Adipocyte (in vitro differentiated cells): ENCODE data around the gene PPFIA2.
"Not testable (repeated sequence)": the region's sequence is repeated elsewhere in the genome, so short reads cannot be mapped to it uniquely, and the experiment has no call there.

ENCODE experiments used
- DNase-seq: peaks from one replicate; pipeline ENCODE4 v3.0.0-alpha.2; 2015; ENCODE audit warnings: low read depth
- H3K27me3 ChIP-seq: replicated peaks from 2 replicates; pipeline ENCODE4 v1.7.0; 2013; ENCODE audit warnings: mild to moderate bottlenecking, low read length, moderate library complexity; ENCODE audit not compliant: control insufficient read depth, insufficient read depth
- H3K36me3 ChIP-seq: 2 replicates; pipeline ENCODE4 v1.7.0; 2013; ENCODE audit warnings: low read length, mild to moderate bottlenecking, moderate library complexity; ENCODE audit not compliant: control insufficient read depth, insufficient read depth, severe bottlenecking
- H3K4me1 ChIP-seq: 2 replicates; pipeline ENCODE4 v1.7.0; 2013; ENCODE audit warnings: mild to moderate bottlenecking, low read length, moderate library complexity; ENCODE audit not compliant: control insufficient read depth, insufficient read depth
- H3K4me3 ChIP-seq: 2 replicates; pipeline ENCODE4 v1.7.0; 2013; ENCODE audit warnings: mild to moderate bottlenecking, low read length, moderate library complexity
- H3K9ac ChIP-seq: 2 replicates; pipeline ENCODE4 v1.7.0; 2013; ENCODE audit warnings: mild to moderate bottlenecking, low read length, moderate library complexity
- H3K9me3 ChIP-seq: 2 replicates; pipeline ENCODE4 v1.7.0; 2013; ENCODE audit warnings: mild to moderate bottlenecking, low read length, moderate library complexity; ENCODE audit not compliant: control insufficient read depth

The PPFIA2 gene

GRCh38 chr12:81596558-81596957 lies 162.6 kb downstream of the PPFIA2 start:
- Histone ChIP-seq H3K4me1 (no peaks in the 10 kb centered on the region), H3K36me3 (no peaks in the 10 kb centered on the region), H3K9ac (no peak overlapping the region), H3K9me3 (no peaks in the 10 kb centered on the region), H3K27me3 (no peaks in the 10 kb centered on the region), H3K4me3 (no peak overlapping the region)
- peak; percentile 11 for DNase-seq

GRCh38 chr12:81591256-81591655 lies 167.9 kb downstream of the PPFIA2 start:
- Histone ChIP-seq H3K4me3 (no peak overlapping the region), H3K36me3 (no peaks in the 10 kb centered on the region), H3K4me1 (no peaks in the 10 kb centered on the region), H3K9ac (no peak overlapping the region), H3K9me3 (peaks cover 13% of the 10 kb centered on the region), H3K27me3 (no peaks in the 10 kb centered on the region)
- DNase-seq = no peak

GRCh38 chr12:81590703-81591102 lies 168.4 kb downstream of the PPFIA2 start:
- not testable (repeated sequence) for DNase-seq, H3K36me3 ChIP-seq, H3K27me3 ChIP-seq, H3K9ac ChIP-seq, H3K4me3 ChIP-seq, H3K4me1 ChIP-seq
- peaks cover 13% of the 10 kb centered on the region for H3K9me3 ChIP-seq

GRCh38 chr12:81588235-81589008 lies 170.7 kb downstream of the PPFIA2 start:
- no peaks in the 10 kb centered on the region for H3K27me3 ChIP-seq
- no peaks in the 10 kb centered on the region for H3K4me1 ChIP-seq
- no peak overlapping the region for H3K4me3 ChIP-seq
- no peaks in the 10 kb centered on the region for H3K36me3 ChIP-seq
- no peak for DNase-seq
- H3K9me3 ChIP-seq = peaks cover 13% of the 10 kb centered on the region
- H3K9ac ChIP-seq = no peak overlapping the region

- Histone ChIP-seq H3K36me3 (no peaks in the 10 kb centered on the region), H3K9me3 (peaks cover 10% of the 10 kb centered on the region), H3K4me3 (no peak overlapping the region), H3K9ac (no peak overlapping the region), H3K4me1 (no peaks in the 10 kb centered on the region), H3K27me3 (no peaks in the 10 kb centered on the region)
- no peak for DNase-seq
These were observed 173.4 kb downstream of the PPFIA2 start for GRCh38 chr12:81585787-81586186.

GRCh38 chr12:81573228-81573627 lies 185.9 kb downstream of the PPFIA2 start:
- H3K9me3 ChIP-seq = no peaks in the 10 kb centered on the region
- H3K36me3 ChIP-seq = no peaks in the 10 kb centered on the region
- no peaks in the 10 kb centered on the region for H3K27me3 ChIP-seq
- no peak overlapping the region for H3K9ac ChIP-seq
- H3K4me3 ChIP-seq = no peak overlapping the region
- DNase-seq = peak; percentile 57
- no peaks in the 10 kb centered on the region for H3K4me1 ChIP-seq

GRCh38 chr12:81572411-81572810 lies 186.7 kb downstream of the PPFIA2 start:
- Histone ChIP-seq H3K4me1 (no peaks in the 10 kb centered on the region), H3K4me3 (no peak overlapping the region), H3K27me3 (no peaks in the 10 kb centered on the region), H3K9ac (no peak overlapping the region), H3K9me3 (no peaks in the 10 kb centered on the region), H3K36me3 (no peaks in the 10 kb centered on the region)
- no peak for DNase-seq

- Histone ChIP-seq H3K27me3 (no peaks in the 10 kb centered on the region), H3K9me3 (no peaks in the 10 kb centered on the region), H3K4me1 (no peaks in the 10 kb centered on the region), H3K4me3 (no peak overlapping the region), H3K36me3 (no peaks in the 10 kb centered on the region), H3K9ac (no peak overlapping the region)
- no peak for DNase-seq
These were observed 188.9 kb downstream of the PPFIA2 start for GRCh38 chr12:81570234-81570633.

- Histone ChIP-seq H3K9me3 (no peaks in the 10 kb centered on the region), H3K4me1 (no peaks in the 10 kb centered on the region), H3K36me3 (no peaks in the 10 kb centered on the region), H3K27me3 (no peaks in the 10 kb centered on the region), H3K4me3 (no peak overlapping the region), H3K9ac (no peak overlapping the region)
- DNase-seq = no peak
These were observed 194.9 kb downstream of the PPFIA2 start for GRCh38 chr12:81564237-81564636.

- peak; percentile 76 for DNase-seq
- Histone ChIP-seq H3K36me3 (no peaks in the 10 kb centered on the region), H3K27me3 (no peaks in the 10 kb centered on the region), H3K4me1 (peaks cover 10% of the 10 kb centered on the region), H3K4me3 (no peak overlapping the region), H3K9ac (no peak overlapping the region), H3K9me3 (no peaks in the 10 kb centered on the region)
These were observed 201.1 kb downstream of the PPFIA2 start for GRCh38 chr12:81558031-81558430.

GRCh38 chr12:81546811-81547210 lies 212.3 kb downstream of the PPFIA2 start:
- DNase-seq = no peak
- Histone ChIP-seq H3K27me3 (no peaks in the 10 kb centered on the region), H3K4me3 (no peak overlapping the region), H3K9ac (no peak overlapping the region), H3K9me3 (no peaks in the 10 kb centered on the region), H3K36me3 (no peaks in the 10 kb centered on the region), H3K4me1 (peaks cover 13% of the 10 kb centered on the region)

GRCh38 chr12:81543621-81544139 lies 215.5 kb downstream of the PPFIA2 start:
- DNase-seq = no peak
- H3K4me3 ChIP-seq = no peak overlapping the region
- H3K4me1 ChIP-seq = peaks cover 13% of the 10 kb centered on the region
- no peaks in the 10 kb centered on the region for H3K36me3 ChIP-seq
- H3K9ac ChIP-seq = no peak overlapping the region
- H3K27me3 ChIP-seq = no peaks in the 10 kb centered on the region
- no peaks in the 10 kb centered on the region for H3K9me3 ChIP-seq
